Measurements from ENCODE around the gene LRRC1.

Gene LRRC1

GRCh38 chr6:53847796-53848314 lies 53.0 kb downstream of the LRRC1 start:
- DNase-seq (ENCODE audit: low read depth) = no peak

GRCh38 chr6:53850527-53850926 lies 55.7 kb downstream of the LRRC1 start:
- DNase-seq (ENCODE audit: low read depth) = no peak

GRCh38 chr6:53851561-53851960 lies 56.8 kb downstream of the LRRC1 start:
- DNase-seq (ENCODE audit: low read depth) = no peak

- DNase-seq (ENCODE audit: low read depth) = no peak
Observed at GRCh38 chr6:53852805-53853204, 58.0 kb downstream of the LRRC1 start.

GRCh38 chr6:53854843-53855567 lies 60.2 kb downstream of the LRRC1 start:
- no peak for DNase-seq (ENCODE audit: low read depth)

GRCh38 chr6:53855940-53856339 lies 61.1 kb downstream of the LRRC1 start:
- DNase-seq (ENCODE audit: low read depth) = no peak

- DNase-seq (ENCODE audit: low read depth) = no peak
Observed at GRCh38 chr6:53857318-53858094, 62.7 kb downstream of the LRRC1 start.

GRCh38 chr6:53858196-53858595 lies 63.4 kb downstream of the LRRC1 start:
- DNase-seq (ENCODE audit: low read depth) = no peak

- DNase-seq (ENCODE audit: low read depth) = no peak
Observed at GRCh38 chr6:53858913-53859312, 64.1 kb downstream of the LRRC1 start.

GRCh38 chr6:53860511-53860910 lies 65.7 kb downstream of the LRRC1 start:
- no peak for DNase-seq (ENCODE audit: low read depth)

- DNase-seq (ENCODE audit: low read depth) = no peak
Observed at GRCh38 chr6:53861518-53861917, 66.7 kb downstream of the LRRC1 start.

GRCh38 chr6:53862662-53863462 lies 68.1 kb downstream of the LRRC1 start:
- DNase-seq (ENCODE audit: low read depth) = no peak

GRCh38 chr6:53864781-53865180 lies 70.0 kb downstream of the LRRC1 start:
- DNase-seq (ENCODE audit: low read depth) = no peak

GRCh38 chr6:53866226-53866625 lies 71.4 kb downstream of the LRRC1 start:
- no peak for DNase-seq (ENCODE audit: low read depth)

GRCh38 chr6:53868626-53869025 lies 73.8 kb downstream of the LRRC1 start:
- DNase-seq (ENCODE audit: low read depth) = no peak

- DNase-seq (ENCODE audit: low read depth) = no peak
Observed at GRCh38 chr6:53869964-53870363, 75.2 kb downstream of the LRRC1 start.

GRCh38 chr6:53873922-53874321 lies 79.1 kb downstream of the LRRC1 start:
- DNase-seq (ENCODE audit: low read depth) = no peak

- no peak for DNase-seq (ENCODE audit: low read depth)
Observed at GRCh38 chr6:53874964-53875363, 80.2 kb downstream of the LRRC1 start.

- DNase-seq (ENCODE audit: low read depth) = no peak
Observed at GRCh38 chr6:53877151-53877550, 82.3 kb downstream of the LRRC1 start.

- DNase-seq (ENCODE audit: low read depth) = no peak
Observed at GRCh38 chr6:53878808-53879207, 84.0 kb downstream of the LRRC1 start.

- DNase-seq (ENCODE audit: low read depth) = no peak
Observed at GRCh38 chr6:53879608-53880007, 84.8 kb downstream of the LRRC1 start.

GRCh38 chr6:53887316-53887715 lies 92.5 kb downstream of the LRRC1 start:
- no peak for DNase-seq (ENCODE audit: low read depth)

GRCh38 chr6:53888931-53889330 lies 94.1 kb downstream of the LRRC1 start:
- no peak for DNase-seq (ENCODE audit: low read depth)
